GM13976 (cell line): ENCODE results near the gene RORC.

Source experiments
- DNase-seq: peaks from one replicate; pipeline ENCODE4 v3.0.0; 2012; ENCODE audit warnings: low spot score
- CTCF ChIP-seq: IDR thresholded peaks from 2 replicates; pipeline ENCODE4 v1.5.1; 2012; ENCODE audit warnings: borderline replicate concordance, mild to moderate bottlenecking; ENCODE audit not compliant: insufficient read depth; ENCODE audit errors: extremely low read depth, missing control alignments, control extremely low read depth
- in situ Hi-C: fragments of 300-500 bp; cut with MboI; formaldehyde crosslinking; loops from one replicate; pipeline ENCODE4 v1.12.0; 2022; ENCODE audit warnings: low sequenced_read_pairs, mixed read lengths, inconsistent platforms; ENCODE audit not compliant: unreplicated experiment

The RORC gene

DNA sequence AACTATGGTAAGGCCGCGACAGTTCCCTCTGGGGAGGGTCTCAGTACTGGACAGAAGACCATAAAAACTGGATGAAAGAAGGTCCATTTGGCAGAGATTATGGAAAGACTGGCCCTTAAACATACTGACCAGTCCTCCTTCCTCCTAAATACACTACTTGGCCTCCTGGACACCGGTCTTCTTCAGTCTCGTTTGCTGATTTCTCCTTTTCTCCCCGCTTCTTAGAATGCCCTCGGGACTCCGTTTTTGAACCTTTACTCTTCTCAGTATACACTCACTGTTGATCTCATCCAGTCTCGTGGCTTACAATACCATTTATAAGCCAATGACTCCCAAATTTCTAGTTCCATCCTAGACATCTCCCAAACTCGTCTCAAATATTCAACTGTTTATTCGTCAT is 67.6 kb downstream of the RORC start:
- no peak for DNase-seq
- TF ChIP-seq CTCF: no peak
- in situ Hi-C loops: no loop called here

GRCh38 chr1:151762941-151763921 is 68.4 kb downstream of the RORC start, which contains the start of gene MRPL9:
Gene MRPL9 (minus strand): TSS chr1:151763496. CDS start chr1:151763479, 17 bp downstream.
- in situ Hi-C loops: no loop called here
- no peak for TF ChIP-seq CTCF
- DNase-seq: peak; percentile 97

DNA sequence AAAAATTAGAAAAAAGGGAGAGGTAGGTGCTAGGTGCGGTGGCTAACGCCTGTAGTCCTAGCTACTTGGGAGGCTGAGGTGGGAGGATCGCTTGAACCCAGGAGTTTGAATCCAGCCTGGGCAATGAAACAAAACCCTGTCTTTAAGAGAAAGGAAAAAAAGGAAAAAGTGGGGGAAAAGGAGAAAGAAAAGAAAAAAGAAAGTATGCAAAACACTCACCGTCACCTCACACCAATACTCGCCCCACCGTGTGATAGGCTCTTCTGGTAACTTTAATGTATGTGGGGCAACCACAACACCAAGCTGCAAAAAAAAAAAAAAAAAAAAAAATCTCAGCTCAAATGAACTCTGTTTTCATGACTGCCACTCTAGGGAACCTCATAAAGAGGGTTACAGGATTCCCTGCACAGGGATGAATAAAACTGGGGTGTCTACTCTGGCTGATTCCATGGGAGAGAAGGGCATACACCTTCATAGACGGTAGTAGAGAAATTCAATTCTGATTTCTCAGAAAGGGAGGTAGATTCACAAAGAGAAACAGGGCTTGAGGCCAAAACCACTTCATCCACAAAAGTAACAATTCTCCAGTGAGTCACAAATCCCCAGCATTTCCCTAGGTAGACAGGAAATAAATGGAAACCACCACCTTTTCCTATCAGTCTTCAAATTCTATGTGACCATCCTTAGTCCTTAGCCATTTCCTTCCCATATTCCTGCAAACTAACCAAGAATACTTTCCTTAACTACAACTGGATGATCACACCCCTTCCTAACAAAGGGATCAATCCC is 70.8 kb downstream of the RORC start:
- no peak for TF ChIP-seq CTCF
- DNase-seq: no peak
- in situ Hi-C loops: no loop called here

GRCh38 chr1:151759241-151759640 is 72.4 kb downstream of the RORC start:
- DNase-seq: no peak
- in situ Hi-C loops: no loop called here
- no peak for TF ChIP-seq CTCF

GRCh38 chr1:151756291-151756690 is 75.3 kb downstream of the RORC start:
- DNase-seq: no peak
- no peak for TF ChIP-seq CTCF
- in situ Hi-C loops: no loop called here
